Measurements from ENCODE around the gene ANKRD65.

The ANKRD65 gene

DNA sequence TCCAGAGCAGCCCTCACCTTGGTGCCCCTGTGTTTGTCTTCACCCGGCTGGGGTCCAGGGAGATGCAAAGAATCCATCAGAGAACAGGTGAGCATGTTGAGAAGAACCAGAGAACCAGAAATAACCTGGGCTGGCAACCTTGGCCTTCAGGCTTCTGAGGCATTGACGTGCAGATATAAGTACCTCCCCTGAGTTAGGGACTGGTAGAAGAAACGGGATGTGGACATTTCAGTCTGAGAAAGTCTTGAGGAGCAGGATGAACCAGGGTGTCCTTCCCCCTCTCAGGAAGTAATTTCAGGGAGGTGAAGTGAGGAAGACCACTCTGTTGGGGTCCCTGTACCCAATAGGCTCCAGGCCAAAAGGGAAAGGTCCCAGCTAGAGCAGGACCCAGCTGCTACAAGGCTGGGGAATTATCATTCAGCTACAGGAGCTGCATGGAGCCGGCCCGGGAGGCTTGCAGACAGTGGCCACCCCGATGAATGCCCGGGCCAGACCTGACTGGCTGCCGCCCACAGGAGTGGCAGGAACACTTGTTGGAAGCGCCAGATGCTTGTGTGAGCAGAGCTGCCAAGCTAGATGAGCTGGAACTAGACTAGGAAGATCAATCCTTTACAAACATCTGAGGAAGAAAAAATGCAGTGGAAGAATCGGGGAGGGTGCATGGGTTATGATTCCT lies 44.4 kb downstream of the ANKRD65 start:
- DNase-seq (ENCODE audit: low read depth in 1 of 2, low spot score in 1 of 2) = no peak
- Histone ChIP-seq H3K27me3 (ENCODE audit: insufficient read depth, poor library complexity, severe bottlenecking) (no peaks in the 10 kb centered on the region), H3K4me3 (replicated peaks; ENCODE audit: insufficient read depth, low read length) (no peak overlapping the region; the same call in 1 of the 2 replicates), H3K27ac (replicated peaks) (peak overlapping the region; percentile 91)
- TF ChIP-seq, protein P1, sequence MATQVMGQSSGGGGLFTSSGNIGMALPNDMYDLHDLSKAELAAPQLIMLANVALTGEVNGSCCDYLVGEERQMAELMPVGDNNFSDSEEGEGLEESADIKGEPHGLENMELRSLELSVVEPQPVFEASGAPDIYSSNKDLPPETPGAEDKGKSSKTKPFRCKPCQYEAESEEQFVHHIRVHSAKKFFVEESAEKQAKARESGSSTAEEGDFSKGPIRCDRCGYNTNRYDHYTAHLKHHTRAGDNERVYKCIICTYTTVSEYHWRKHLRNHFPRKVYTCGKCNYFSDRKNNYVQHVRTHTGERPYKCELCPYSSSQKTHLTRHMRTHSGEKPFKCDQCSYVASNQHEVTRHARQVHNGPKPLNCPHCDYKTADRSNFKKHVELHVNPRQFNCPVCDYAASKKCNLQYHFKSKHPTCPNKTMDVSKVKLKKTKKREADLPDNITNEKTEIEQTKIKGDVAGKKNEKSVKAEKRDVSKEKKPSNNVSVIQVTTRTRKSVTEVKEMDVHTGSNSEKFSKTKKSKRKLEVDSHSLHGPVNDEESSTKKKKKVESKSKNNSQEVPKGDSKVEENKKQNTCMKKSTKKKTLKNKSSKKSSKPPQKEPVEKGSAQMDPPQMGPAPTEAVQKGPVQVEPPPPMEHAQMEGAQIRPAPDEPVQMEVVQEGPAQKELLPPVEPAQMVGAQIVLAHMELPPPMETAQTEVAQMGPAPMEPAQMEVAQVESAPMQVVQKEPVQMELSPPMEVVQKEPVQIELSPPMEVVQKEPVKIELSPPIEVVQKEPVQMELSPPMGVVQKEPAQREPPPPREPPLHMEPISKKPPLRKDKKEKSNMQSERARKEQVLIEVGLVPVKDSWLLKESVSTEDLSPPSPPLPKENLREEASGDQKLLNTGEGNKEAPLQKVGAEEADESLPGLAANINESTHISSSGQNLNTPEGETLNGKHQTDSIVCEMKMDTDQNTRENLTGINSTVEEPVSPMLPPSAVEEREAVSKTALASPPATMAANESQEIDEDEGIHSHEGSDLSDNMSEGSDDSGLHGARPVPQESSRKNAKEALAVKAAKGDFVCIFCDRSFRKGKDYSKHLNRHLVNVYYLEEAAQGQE (IDR thresholded peaks at IDR 0.05; ENCODE audit: insufficient replicate concordance, low read depth) = no peak
- TF ChIP-seq CTCF (IDR thresholded peaks at IDR 0.05; ENCODE audit: insufficient read depth, low read length) (no peak), POLR2AphosphoS5 (IDR thresholded peaks at IDR 0.05; ENCODE audit: low read depth) (no peak), GABPA (IDR thresholded peaks at IDR 0.05; ENCODE audit: low read depth) (no peak), SPI1 (IDR thresholded peaks at IDR 0.05; ENCODE audit: borderline replicate concordance, low read depth) (no peak)

GRCh38 chr1:1374929-1375662 lies 46.0 kb downstream of the ANKRD65 start, which contains the start of gene AURKAIP1:
TSS of gene AURKAIP1 (minus strand) at chr1:1375207. CDS start at chr1:1374756, 451 bp downstream.
- DNase-seq (ENCODE audit: low read depth in 1 of 2, low spot score in 1 of 2) = peak; percentile 99 to 100
- H3K27me3 ChIP-seq (ENCODE audit: insufficient read depth, poor library complexity, severe bottlenecking) = no peaks in the 10 kb centered on the region
- TF ChIP-seq SPI1 (IDR thresholded peaks at IDR 0.05; ENCODE audit: borderline replicate concordance, low read depth) (peak; percentile 81; the same call in 1 of the 2 replicates), GABPA (IDR thresholded peaks at IDR 0.05; ENCODE audit: low read depth) (peak; percentile 99), POLR2AphosphoS5 (IDR thresholded peaks at IDR 0.05; ENCODE audit: low read depth) (peak; percentile 76), CTCF (IDR thresholded peaks at IDR 0.05; ENCODE audit: insufficient read depth, low read length) (no peak)
- TF ChIP-seq, protein P1 (IDR thresholded peaks at IDR 0.05; ENCODE audit: insufficient replicate concordance, low read depth) = no peak
- H3K27ac ChIP-seq (replicated peaks) = peak within 1 kb of the TSS; percentile 91
- peak within 1 kb of the TSS; percentile 98 for H3K4me3 ChIP-seq (replicated peaks; ENCODE audit: insufficient read depth, low read length)

- Histone ChIP-seq H3K27me3 (ENCODE audit: insufficient read depth, poor library complexity, severe bottlenecking) (no peaks in the 10 kb centered on the region), H3K27ac (replicated peaks) (peak overlapping the region; percentile 91), H3K4me3 (replicated peaks; ENCODE audit: insufficient read depth, low read length) (peak overlapping the region; percentile 98)
- DNase-seq (ENCODE audit: low read depth in 1 of 2, low spot score in 1 of 2) = peak; percentile 16 to 47
- TF ChIP-seq SPI1 (IDR thresholded peaks at IDR 0.05; ENCODE audit: borderline replicate concordance, low read depth) (no peak), POLR2AphosphoS5 (IDR thresholded peaks at IDR 0.05; ENCODE audit: low read depth) (no peak), CTCF (IDR thresholded peaks at IDR 0.05; ENCODE audit: insufficient read depth, low read length) (no peak), GABPA (IDR thresholded peaks at IDR 0.05; ENCODE audit: low read depth) (no peak)
- TF ChIP-seq, protein P1 (IDR thresholded peaks at IDR 0.05; ENCODE audit: insufficient replicate concordance, low read depth) = no peak
These were observed 46.5 kb downstream of the ANKRD65 start for GRCh38 chr1:1374589-1374928.
